HG02763 (cell line): ENCODE results near the gene PEX16.
"Not testable (repeated sequence)": the region's sequence is repeated elsewhere in the genome, so short reads cannot be mapped to it uniquely, and the experiment has no call there.

Experiments
- ATAC-seq: cut with Tn5 transposase; IDR thresholded peaks from one replicate; pipeline ENCODE4 v1.9.1; 2021; ENCODE audit warnings: mild to moderate bottlenecking, moderate library complexity; ENCODE audit not compliant: unreplicated experiment

PEX16 gene

DNA sequence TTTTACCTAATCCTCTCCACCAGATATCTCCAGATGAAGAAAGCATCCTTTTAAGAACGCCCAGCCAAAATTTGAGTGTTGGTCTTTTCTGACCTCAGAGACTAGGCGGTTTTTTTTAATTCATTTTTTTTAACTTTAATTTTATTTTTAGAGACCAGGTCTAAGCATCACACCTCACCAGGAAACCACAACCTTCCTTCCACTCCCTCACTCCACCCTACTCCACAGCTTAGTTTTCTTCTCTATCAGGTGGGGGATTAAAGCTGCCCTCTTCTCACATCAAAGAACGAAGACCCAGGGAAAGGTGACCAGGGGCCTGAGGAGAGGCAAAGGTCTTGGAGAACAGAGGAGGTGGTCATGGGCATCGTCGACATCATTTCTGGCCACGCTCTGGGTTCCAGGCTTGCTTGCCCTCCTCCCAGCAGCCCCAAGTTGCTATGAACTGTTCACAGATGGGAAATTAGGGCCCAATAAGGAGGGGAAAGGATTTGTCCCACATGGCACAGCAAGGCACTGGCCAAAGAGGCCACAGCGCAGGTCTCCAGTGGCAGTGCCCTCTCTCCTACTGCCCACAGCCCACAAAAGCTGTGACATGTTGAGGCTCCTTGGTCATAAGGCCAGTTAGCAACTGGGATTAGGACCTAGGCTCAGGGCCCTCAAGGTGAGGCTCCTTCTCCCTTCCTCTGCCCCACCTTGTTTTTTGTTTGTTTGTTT lies 1.4 kb upstream of the PEX16 start:
- no peak for ATAC-seq

GRCh38 chr11:45918331-45918941 lies 759 bp upstream of the PEX16 start:
- ATAC-seq, result peak; percentile 38

DNA sequence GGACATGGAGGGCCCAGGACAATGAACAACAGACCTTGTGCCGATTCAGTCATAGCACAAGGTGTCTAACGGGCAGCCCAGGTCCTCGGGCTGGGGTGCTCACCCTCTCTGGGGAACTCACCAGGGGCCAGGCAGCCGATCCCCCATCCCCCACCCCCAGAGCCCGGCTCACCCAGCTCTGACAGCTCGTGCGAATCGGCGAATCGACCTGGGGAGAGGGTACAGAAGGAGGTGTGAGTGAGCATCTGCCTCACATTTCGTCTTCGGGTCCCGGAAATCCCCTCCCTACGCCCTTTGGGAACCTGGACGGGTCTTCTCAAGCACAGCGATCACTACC lies 423 bp downstream of the PEX16 start:
- peak; percentile 1 for ATAC-seq

DNA sequence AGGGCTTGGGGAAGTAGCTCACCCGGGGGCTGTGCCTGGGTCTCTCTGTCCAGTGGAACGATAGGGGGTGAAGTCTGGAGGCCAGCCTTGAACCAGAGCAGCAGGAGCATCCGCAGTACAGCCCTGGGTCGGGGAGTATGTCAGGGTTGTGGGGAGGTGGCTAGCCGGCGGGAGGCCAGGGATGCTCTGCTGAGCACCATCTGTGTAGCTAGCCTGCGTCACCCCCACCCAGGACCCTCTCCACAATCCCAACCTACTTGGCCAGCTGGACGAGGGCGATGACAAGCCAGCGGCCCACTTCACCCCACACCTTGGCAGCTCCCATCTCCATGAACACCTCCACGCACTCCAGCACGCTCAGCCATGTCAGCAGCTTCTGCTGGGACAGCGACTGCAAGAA lies 2.2 kb downstream of the PEX16 start:
- ATAC-seq, result no peak

DNA sequence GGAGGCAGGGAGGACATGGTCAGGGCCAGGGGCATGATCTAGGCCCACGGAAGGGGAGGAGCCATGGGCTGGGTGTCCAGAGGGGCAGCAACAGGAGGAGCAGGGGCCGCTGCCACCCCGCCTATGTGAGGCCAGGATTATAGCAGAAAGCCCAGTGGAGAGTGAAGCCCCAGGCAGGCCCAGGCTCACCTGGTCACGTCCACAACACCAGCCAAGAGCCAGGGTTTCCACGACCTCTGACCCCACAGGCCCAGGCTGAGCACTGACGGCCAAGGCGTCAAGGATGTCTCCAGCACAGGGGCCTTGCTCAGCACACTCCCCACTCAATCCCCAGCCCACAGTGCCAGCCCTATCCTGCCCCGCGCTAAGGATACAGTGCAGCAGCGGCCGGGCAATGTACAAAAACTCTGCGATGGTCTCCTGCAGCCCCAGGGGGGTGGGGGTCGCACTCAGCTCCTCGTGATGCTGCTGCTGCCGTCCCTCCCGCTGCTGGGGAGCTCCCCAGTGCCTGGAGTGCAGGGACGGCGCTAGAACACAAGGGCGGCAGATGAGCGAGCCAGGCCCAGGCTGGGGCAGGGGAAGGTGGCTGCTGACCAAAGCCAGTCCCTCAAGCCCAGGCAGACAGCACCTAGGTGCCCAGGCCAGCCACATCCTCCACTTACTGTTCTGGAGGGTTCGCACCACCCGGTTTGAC lies 3.6 kb downstream of the PEX16 start:
- ATAC-seq, result no peak

GRCh38 chr11:45913514-45913913 lies 4.2 kb downstream of the PEX16 start:
- ATAC-seq, result no peak

DNA sequence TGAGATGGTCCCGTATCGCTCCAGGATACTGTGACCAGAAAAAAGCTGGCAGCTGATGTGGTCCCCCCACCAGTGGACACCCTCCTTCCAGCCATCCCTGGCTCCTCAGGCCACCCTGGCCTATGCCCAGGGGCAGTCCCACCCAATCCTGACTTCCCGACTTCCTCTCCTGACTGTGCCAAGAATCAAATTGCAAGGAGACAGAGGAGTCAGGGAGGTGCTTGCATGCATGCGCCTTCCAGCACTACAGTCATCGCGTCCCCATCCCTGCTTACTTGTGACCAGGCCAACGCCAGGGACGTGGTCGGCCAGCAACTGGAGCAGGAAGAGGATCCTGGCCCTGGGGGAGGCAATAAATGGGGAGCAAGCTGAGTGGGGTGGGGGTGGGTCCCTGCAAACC lies 7.1 kb downstream of the PEX16 start:
- no peak for ATAC-seq

GRCh38 chr11:45909594-45910475 lies 7.8 kb downstream of the PEX16 start:
- no peak for ATAC-seq

GRCh38 chr11:45907911-45908370 lies 9.7 kb downstream of the PEX16 start:
- ATAC-seq, result no peak

GRCh38 chr11:45906965-45907611 lies 10.6 kb downstream of the PEX16 start, which contains the start of gene FREY1:
Gene FREY1 (minus strand): TSS chr11:45907271. CDS start chr11:45907245, 26 bp downstream.
- no peak for ATAC-seq

DNA sequence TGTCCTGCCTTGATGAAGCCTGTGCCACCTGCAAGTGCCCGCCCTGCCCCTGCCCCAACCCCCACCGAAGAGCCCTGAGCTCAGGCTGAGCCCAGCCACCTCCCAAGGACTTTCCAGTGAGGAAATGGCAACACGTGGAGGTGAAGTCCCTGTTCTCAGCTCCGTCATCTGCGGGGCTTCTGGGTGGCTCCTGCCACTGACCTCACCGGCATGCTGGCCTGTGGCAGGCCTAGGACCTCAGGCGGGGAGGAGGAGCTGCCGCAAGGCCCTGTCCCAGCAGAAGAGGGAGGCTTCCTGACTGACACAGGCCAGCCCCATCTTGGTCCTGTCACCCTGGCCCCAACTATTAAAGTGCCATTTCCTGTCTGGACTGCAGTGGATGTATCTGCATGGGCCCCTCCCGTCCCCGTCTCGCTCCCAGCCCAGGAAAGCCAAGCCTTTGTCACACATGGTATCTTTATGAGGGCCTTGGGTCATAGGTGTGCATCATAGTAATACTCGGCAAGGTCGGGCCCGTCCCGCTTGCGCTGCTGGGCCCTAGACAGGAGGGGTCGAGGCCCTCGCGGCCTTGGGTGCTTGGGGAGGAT lies 11.5 kb downstream of the PEX16 start:
- no peak for ATAC-seq

GRCh38 chr11:45905576-45905975 lies 12.1 kb downstream of the PEX16 start:
- not testable (repeated sequence) for ATAC-seq

GRCh38 chr11:45905095-45905494 lies 12.6 kb downstream of the PEX16 start:
- ATAC-seq, result no peak

GRCh38 chr11:45904309-45904915 lies 13.3 kb downstream of the PEX16 start:
- no peak for ATAC-seq

DNA sequence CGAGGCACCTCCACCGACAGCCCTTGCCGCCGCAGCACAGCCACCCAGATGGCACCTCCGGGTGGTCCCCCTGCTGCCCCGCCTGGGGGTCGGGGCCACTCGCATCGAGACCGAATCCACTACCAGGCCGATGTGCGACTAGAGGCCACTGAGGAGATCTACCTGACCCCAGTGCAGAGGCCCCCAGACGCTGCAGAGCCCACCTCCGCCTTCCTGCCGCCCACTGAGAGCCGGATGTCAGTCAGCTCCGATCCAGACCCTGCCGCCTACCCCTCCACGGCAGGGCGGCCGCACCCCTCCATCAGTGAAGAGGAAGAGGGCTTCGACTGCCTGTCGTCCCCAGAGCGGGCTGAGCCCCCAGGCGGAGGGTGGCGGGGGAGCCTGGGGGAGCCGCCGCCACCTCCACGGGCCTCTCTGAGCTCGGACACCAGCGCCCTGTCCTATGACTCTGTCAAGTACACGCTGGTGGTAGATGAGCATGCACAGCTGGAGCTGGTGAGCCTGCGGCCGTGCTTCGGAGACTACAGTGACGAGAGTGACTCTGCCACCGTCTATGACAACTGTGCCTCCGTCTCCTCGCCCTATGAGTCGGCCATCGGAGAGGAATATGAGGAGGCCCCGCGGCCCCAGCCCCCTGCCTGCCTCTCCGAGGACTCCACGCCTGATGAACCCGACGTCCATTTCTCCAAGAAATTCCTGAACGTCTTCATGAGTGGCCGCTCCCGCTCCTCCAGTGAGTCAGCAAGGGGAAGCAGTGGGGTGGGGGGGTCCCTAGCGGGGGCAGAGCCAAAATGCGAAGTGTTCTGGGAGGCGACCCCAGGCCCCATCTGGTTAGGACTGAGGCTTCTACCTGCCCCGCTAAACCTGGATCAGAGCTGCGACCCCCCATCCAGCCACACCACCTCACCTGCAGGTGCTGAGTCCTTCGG lies 15.0 kb downstream of the PEX16 start:
- ATAC-seq, result no peak

DNA sequence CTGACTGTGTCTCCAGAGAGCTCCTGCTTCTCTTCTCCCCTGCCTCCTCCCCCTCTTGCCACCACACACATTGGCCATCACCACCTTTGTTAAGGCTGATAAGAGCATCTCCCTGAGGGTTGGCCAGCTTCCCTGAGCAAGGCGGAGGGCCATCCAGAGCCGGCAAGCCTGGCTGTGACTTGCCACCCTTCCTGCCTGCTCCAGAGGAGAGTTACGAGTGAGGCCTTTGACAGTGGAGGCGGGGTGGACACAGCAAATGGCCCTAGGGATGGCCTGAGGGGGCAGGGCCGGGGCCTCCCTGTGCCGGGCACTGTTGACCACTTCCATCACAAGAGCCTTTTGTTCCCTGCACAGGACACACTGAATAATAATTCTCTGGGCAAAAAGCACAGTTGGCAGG lies 16.1 kb downstream of the PEX16 start:
- no peak for ATAC-seq

- ATAC-seq, result no peak
Observed at GRCh38 chr11:45900916-45901617, 16.6 kb downstream of the PEX16 start.

DNA sequence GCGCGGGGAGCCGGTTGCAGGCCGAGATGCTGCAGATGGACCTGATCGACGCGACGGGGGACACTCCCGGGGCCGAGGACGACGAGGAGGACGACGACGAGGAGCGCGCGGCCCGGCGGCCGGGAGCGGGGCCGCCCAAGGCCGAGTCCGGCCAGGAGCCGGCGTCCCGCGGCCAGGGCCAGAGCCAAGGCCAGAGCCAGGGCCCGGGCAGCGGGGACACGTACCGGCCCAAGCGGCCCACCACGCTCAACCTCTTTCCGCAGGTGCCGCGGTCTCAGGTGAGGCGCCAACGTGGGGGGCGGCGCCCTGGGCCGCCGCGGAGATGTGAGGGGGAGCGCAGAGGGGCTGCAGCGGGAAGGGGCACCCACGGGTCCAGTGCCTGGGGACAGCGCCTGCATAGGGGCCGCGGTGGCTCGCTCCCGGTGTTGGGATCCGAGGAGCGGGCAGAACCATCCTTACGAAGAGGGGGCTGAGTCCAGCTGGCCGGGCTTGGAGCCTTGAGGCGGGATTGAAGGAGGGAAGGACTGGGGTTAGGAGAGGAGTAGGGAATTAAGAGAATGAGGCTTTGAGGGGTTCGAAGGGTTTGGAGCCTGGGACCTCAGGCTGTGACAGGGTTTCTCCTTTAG lies 17.4 kb downstream of the PEX16 start:
- ATAC-seq, result not testable (repeated sequence)
